Fibroblast of lung (primary cell): Measurements from ENCODE around the gene RCL1.

Source experiments
- CTCF ChIP-seq, 2 donors: IDR thresholded peaks in 1 of 2; conservative IDR thresholded peaks in 1 of 2; 1 replicate in 1 of 2; 2 replicates in 1 of 2; pipeline ENCODE4 v1.5.1; 2011 to 2012; ENCODE audit warnings: low read length in 2 of 2, control low read depth in 1 of 2, inconsistent platforms in 1 of 2, low read depth in 1 of 2, mild to moderate bottlenecking in 1 of 2
- EZH2 ChIP-seq: IDR thresholded peaks from 2 replicates; pipeline ENCODE4 v1.5.1; 2012; ENCODE audit warnings: low read length, control low read depth, mild to moderate bottlenecking; ENCODE audit errors: missing control alignments

GRCh38 chr9:4803670-4804530 lies 11.2 kb downstream of the RCL1 start:
- TF ChIP-seq CTCF (conservative IDR thresholded peaks at IDR 0.05 in 1 of 2, IDR thresholded peaks at IDR 0.05 in 1 of 2; ENCODE audit: low read depth in 1 of 2, low read length in 2 of 2) (no peak), EZH2 (no peak)
